Testis (tissue), 3 donors: ENCODE data around the gene TRABD2A. TPM values are rescaled to one million over a fixed set of nuclear protein-coding genes. Genes with fewer than 3 reads are reported as not detected.

ENCODE experiments used
- DNase-seq: peaks from one replicate; pipeline ENCODE4 v3.0.0-alpha.2; 2019
- H3K27ac ChIP-seq, 2 donors: fragments of 200-600 bp; sonication (generic); one replicate each; pipeline ENCODE4 v1.5.1; 2019
- H3K27me3 ChIP-seq: fragments of 200-600 bp; sonication (generic); one replicate; pipeline ENCODE4 v1.5.1; 2019
- H3K36me3 ChIP-seq: fragments of 200-600 bp; sonication (generic); one replicate; pipeline ENCODE4 v1.5.1; 2017; ENCODE audit warnings: low read depth; ENCODE audit errors: missing control alignments
- H3K4me1 ChIP-seq: fragments of 200-600 bp; sonication (generic); one replicate; pipeline ENCODE4 v1.5.1; 2019
- H3K4me3 ChIP-seq, 2 donors: fragments of 200-600 bp; sonication (generic); one replicate each; pipeline ENCODE4 v1.5.1; 2017 to 2019
- H3K9me3 ChIP-seq: fragments of 200-600 bp; sonication (generic); one replicate; pipeline ENCODE4 v1.5.1; 2017
- POLR2A ChIP-seq: fragments of 450-650 bp; IDR thresholded peaks from one replicate; pipeline ENCODE4 v1.6.1; 2017; ENCODE audit warnings: antibody characterized with exemption, mild to moderate bottlenecking, moderate library complexity
- WGBS, 2 donors: methylation state at CpG; one replicate each; pipeline ENCODE4 v1.1.5; 2018; 5-methylcytosine and 5-hydroxymethylcytosine counted together
- intact Hi-C: fragments of 100-400 bp; cut with DNase I; formaldehyde crosslinking; loops from one replicate; pipeline ENCODE4 v1.15.1; 2023; ENCODE audit warnings: low total_unique reads
- polyA plus RNA-seq: library from polyadenylated mRNA; stranded (reverse); fragments of 350-450 nt; fragmentation: Illumina TruSeq; extraction: RNeasy Lipid Tissue Mini Kit (QIAGEN cat#74804); gene quantifications from one replicate; pipeline ENCODE4 v1.2.3, GENCODE V29; 2014; ENCODE audit warnings: low read depth, low replicate concordance; ENCODE audit not compliant: insufficient read depth
- total RNA-seq, 2 donors: library from RNA; depleted of rRNA; stranded (reverse); fragments of >200 nt; gene quantifications; one replicate each; pipeline ENCODE4 v1.2.3, GENCODE V29; 2016
- TF ChIP-seq, protein P1 (sequence below), 3 experiments: fragments of 450-650 bp in 2 of 3; fragments of 200-600 bp in 1 of 3; sonication (generic) in 1 of 3; IDR thresholded peaks; one replicate each; pipeline ENCODE4 v1.5.1; 2016 to 2019; ENCODE audit warnings: antibody characterized with exemption in 3 of 3, mild to moderate bottlenecking in 2 of 3, moderate library complexity in 1 of 3

TRABD2A gene
- total and polyA plus RNA-seq, 3 donors from 2014 or later = 19.1 to 82.5 (median 44.1) TPM

DNA sequence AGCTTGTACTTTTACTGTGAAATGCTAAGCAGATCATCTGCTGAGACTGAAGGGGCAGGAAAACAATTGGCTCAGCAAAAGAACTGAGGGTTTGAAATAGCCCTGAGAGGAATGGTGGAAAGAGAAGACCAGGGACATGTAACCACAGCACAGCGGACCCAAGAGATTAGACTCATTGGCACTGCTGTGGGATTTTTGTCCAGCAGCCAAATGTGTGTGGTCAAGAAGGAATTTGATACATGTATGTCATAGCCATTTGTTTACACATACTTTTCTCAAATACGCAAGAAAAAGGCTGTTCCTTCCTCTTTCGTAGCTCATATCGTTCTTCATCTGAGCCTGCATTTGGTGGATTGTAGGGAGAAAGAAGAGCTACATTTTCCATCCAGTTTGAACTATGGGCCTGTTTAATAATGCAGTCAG lies 73.8 kb downstream of the TRABD2A start:
- Histone ChIP-seq H3K4me1 (no peaks in the 10 kb centered on the region), H3K27ac (no peak overlapping the region), H3K36me3 (no peaks in the 10 kb centered on the region), H3K9me3 (no peaks in the 10 kb centered on the region), H3K4me3 (no peak overlapping the region), H3K27me3 (no peaks in the 10 kb centered on the region)
- intact Hi-C loops = no loop called here
- 56 to 70% methylated on average over 4 of the region's 4 CpGs for WGBS, 2 donors
- DNase-seq = no peak
- TF ChIP-seq POLR2A = no peak
- TF ChIP-seq, protein P1, sequence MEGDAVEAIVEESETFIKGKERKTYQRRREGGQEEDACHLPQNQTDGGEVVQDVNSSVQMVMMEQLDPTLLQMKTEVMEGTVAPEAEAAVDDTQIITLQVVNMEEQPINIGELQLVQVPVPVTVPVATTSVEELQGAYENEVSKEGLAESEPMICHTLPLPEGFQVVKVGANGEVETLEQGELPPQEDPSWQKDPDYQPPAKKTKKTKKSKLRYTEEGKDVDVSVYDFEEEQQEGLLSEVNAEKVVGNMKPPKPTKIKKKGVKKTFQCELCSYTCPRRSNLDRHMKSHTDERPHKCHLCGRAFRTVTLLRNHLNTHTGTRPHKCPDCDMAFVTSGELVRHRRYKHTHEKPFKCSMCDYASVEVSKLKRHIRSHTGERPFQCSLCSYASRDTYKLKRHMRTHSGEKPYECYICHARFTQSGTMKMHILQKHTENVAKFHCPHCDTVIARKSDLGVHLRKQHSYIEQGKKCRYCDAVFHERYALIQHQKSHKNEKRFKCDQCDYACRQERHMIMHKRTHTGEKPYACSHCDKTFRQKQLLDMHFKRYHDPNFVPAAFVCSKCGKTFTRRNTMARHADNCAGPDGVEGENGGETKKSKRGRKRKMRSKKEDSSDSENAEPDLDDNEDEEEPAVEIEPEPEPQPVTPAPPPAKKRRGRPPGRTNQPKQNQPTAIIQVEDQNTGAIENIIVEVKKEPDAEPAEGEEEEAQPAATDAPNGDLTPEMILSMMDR (IDR thresholded peaks at IDR 0.05) = no peak

DNA sequence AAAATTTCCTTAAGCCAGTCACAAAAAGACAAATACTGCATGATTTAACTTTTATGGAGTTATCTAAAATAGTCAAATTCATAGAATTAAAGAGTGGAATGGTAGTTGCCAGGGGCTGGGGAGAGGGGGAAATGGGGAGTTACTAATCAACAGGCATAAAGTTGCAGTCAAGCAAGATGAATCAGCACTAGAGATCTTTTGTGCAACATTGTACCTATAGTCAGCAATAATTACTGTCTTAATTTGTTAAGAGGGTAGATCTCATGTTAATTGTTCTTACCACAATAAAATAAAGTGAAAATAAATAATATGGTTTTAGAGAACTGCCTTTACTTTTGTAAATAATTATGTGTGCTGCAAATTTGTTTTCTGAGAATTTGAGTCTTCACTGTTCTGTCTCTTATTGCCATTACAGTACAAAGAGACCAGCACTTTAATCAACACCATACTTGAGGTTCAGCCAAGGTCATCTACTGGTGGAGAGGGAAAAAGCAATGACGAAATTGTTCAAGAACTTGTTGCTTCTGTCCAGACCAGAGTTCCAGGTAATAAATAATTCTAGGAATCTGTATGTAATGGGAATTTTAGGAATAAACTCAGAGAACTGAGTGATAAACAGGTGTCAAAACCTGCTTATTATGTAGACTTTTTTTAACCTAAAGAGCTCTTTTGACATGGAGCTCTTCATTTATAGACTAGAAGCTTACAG lies 75.5 kb downstream of the TRABD2A start:
- Histone ChIP-seq H3K4me1 (no peaks in the 10 kb centered on the region), H3K9me3 (no peaks in the 10 kb centered on the region), H3K36me3 (no peaks in the 10 kb centered on the region), H3K4me3 (no peak overlapping the region), H3K27me3 (no peaks in the 10 kb centered on the region), H3K27ac (no peak overlapping the region)
- TF ChIP-seq, protein P1 (IDR thresholded peaks at IDR 0.05) = no peak
- TF ChIP-seq POLR2A = no peak
- WGBS, 2 donors = 29 to 44% methylated on average over 1 of the region's 1 CpG
- DNase-seq = no peak
- intact Hi-C loops = no loop called here

DNA sequence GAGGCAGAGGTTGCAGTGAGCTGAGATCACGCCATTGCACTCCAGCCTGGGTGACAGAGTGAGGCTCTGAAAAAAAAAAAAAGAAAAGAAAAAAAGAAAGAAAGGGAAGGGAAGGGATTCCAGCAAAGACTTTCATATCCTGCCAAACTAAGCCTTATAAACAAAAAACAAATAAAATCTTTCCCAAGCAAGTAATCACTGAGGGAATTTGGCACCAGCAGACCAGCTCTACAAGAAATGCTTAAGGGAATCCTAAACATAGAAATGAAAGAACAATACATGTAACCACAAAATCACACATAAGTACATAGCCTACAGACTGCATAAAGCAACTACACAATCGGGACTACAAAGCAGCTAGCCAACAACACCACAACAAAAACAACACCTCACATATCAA lies 79.1 kb downstream of the TRABD2A start:
- Histone ChIP-seq H3K27me3 (no peaks in the 10 kb centered on the region), H3K27ac (no peak overlapping the region), H3K36me3 (no peaks in the 10 kb centered on the region), H3K4me1 (no peaks in the 10 kb centered on the region), H3K4me3 (no peak overlapping the region), H3K9me3 (no peaks in the 10 kb centered on the region)
- DNase-seq = no peak
- intact Hi-C loops = no loop called here
- 91 to 93% methylated on average over 2 of the region's 2 CpGs for WGBS, 2 donors
- no peak for TF ChIP-seq POLR2A
- TF ChIP-seq, protein P1 (IDR thresholded peaks at IDR 0.05) = no peak

DNA sequence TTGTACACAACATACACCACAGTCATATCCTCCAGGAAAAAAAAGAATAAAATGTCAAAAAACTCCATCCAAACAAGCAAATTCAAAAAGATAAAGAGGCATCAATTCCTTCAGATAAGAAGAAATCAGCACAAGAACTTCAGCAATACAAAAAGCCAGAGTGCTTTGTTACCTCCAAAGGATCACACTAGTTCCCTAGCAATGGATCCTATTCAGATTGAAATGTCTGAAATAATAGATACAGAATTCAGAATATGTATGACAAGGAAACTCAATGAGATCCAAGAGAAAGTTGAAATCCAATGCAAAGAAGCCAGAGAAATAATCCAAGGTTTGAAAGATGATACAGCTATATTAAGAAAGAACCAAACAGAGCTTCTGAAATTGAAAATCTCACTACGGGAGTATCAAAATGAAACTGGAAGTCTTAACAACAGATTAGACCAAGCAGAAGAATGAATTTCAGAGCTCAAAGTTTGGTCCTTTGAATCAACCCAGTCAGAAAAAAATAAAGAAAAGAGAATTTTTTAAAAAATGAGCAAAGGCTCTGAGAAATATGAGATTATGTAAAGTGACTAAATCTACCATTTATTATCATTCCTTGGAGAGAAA lies 80.6 kb downstream of the TRABD2A start:
- H3K4me3 ChIP-seq = no peak overlapping the region
- intact Hi-C loops = no loop called here
- TF ChIP-seq, protein P1 (IDR thresholded peaks at IDR 0.05) = no peak
- no peak for TF ChIP-seq POLR2A
- H3K9me3 ChIP-seq = no peaks in the 10 kb centered on the region
- H3K27ac ChIP-seq = no peak overlapping the region
- H3K36me3 ChIP-seq = no peaks in the 10 kb centered on the region
- 71 to 74% methylated on average over 1 of the region's 1 CpG for WGBS, 2 donors
- no peak for DNase-seq
- H3K4me1 ChIP-seq = no peaks in the 10 kb centered on the region
- no peaks in the 10 kb centered on the region for H3K27me3 ChIP-seq
